Endothelial cell (in vitro differentiated cells): ENCODE results near the gene CARMIL1. TPM values are rescaled to one million over a fixed set of nuclear protein-coding genes. Genes with fewer than 3 reads are reported as not detected.

Source experiments
- DNase-seq: peaks from one replicate; pipeline ENCODE4 v3.0.0; 2021; ENCODE audit warnings: low spot score
- H3K27ac Mint-ChIP-seq: one replicate; pipeline ENCODE4 v1.8.0; 2021; ENCODE audit warnings: mixed read lengths, inconsistent platforms; ENCODE audit not compliant: unreplicated experiment
- H3K27me3 Mint-ChIP-seq: one replicate; pipeline ENCODE4 v1.8.0; 2021; ENCODE audit warnings: mild to moderate bottlenecking, moderate library complexity, mixed read lengths, inconsistent platforms; ENCODE audit not compliant: unreplicated experiment
- H3K36me3 Mint-ChIP-seq: one replicate; pipeline ENCODE4 v1.8.0; 2021; ENCODE audit warnings: mild to moderate bottlenecking, low read depth, mixed read lengths, inconsistent platforms; ENCODE audit not compliant: unreplicated experiment
- H3K4me1 Mint-ChIP-seq: one replicate; pipeline ENCODE4 v1.8.0; 2021; ENCODE audit warnings: mild to moderate bottlenecking, mixed read lengths, inconsistent platforms; ENCODE audit not compliant: unreplicated experiment
- H3K4me3 Mint-ChIP-seq: one replicate; pipeline ENCODE4 v1.8.0; 2021; ENCODE audit warnings: mild to moderate bottlenecking, mixed read lengths, inconsistent platforms; ENCODE audit not compliant: unreplicated experiment
- H3K9me3 Mint-ChIP-seq: one replicate; pipeline ENCODE4 v1.8.0; 2021; ENCODE audit warnings: mixed read lengths, inconsistent platforms; ENCODE audit not compliant: unreplicated experiment
- total RNA-seq: library from RNA; stranded (reverse); fragmentation: NEBNext Ultra II Directional; extraction: Animal tissue kit (Norgen Biotek cat#: 25700); gene quantifications from one replicate; pipeline ENCODE4 v1.2.1, GENCODE V29; 2021; ENCODE audit not compliant: unreplicated experiment
- TF ChIP-seq, protein P1 (sequence below): fragments of 200-600 bp; sonication (generic); IDR thresholded peaks from one replicate; pipeline ENCODE4 v1.5.0; 2021; ENCODE audit warnings: antibody characterized with exemption; ENCODE audit not compliant: unreplicated experiment

Gene CARMIL1
- total RNA-seq, 1 donor from 2014 or later = 32.5 TPM

DNA sequence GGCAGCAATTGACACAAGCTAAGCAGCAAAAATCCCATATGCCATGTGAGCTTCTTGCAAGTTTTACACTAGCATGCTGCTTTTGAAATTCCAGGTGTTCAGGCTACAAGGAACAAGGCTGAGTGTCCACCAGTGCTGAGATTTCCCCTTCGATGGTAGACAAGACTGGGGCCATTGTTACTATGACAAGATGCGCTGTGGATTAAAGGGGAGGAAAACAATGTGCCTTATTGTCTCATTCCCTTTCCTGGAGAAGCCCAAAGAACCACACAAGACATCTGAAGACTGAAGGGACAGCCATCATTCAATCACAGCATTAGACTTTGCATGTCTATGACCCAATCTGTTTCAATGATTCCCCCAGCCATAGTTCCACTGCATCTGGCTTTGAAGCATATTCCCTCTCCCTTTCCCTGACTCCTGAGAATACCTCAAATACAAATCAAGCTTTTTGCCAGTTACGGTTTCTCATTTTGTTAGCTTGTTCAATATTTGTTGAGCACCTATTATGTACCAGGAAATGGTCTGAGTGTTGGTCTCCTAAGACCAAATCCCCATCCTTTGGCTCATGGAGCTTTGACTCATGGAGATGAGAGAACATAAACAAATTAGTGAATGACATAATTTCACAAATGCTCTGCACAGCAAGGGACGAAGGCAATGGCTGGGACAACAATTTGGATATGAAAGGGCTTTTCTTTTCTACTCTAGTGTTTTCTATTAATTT is 349.5 kb downstream of the CARMIL1 start:
- TF ChIP-seq, protein P1, sequence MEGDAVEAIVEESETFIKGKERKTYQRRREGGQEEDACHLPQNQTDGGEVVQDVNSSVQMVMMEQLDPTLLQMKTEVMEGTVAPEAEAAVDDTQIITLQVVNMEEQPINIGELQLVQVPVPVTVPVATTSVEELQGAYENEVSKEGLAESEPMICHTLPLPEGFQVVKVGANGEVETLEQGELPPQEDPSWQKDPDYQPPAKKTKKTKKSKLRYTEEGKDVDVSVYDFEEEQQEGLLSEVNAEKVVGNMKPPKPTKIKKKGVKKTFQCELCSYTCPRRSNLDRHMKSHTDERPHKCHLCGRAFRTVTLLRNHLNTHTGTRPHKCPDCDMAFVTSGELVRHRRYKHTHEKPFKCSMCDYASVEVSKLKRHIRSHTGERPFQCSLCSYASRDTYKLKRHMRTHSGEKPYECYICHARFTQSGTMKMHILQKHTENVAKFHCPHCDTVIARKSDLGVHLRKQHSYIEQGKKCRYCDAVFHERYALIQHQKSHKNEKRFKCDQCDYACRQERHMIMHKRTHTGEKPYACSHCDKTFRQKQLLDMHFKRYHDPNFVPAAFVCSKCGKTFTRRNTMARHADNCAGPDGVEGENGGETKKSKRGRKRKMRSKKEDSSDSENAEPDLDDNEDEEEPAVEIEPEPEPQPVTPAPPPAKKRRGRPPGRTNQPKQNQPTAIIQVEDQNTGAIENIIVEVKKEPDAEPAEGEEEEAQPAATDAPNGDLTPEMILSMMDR = no peak
- Mint-ChIP-seq H3K36me3 (peaks cover 3% of the 10 kb centered on the region), H3K4me3 (no peak overlapping the region), H3K27me3 (peaks cover 3% of the 10 kb centered on the region), H3K27ac (no peak overlapping the region), H3K4me1 (no peaks in the 10 kb centered on the region), H3K9me3 (no peaks in the 10 kb centered on the region)
- DNase-seq = no peak

DNA sequence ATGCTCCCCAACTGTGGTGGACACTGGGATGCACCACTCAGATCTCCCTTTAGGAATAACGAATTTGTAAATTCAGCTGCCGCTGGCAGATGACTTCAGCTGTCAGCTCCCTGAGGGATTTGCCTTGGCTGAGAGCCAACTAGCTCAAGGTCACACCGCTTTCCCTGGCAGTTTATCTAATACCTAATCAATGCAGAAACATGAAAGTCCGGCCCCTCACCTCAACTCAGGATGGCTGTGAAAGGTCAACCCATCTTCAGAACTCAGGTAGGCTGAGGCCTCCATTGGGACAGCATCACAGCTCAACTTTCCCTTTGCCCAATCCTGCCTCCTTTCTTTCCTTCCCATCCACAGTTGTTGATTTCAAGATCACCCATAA is 350.0 kb downstream of the CARMIL1 start:
- H3K27me3 Mint-ChIP-seq = peaks cover 3% of the 10 kb centered on the region
- peaks cover 3% of the 10 kb centered on the region for H3K36me3 Mint-ChIP-seq
- no peak for DNase-seq
- H3K9me3 Mint-ChIP-seq = no peaks in the 10 kb centered on the region
- no peak overlapping the region for H3K4me3 Mint-ChIP-seq
- no peaks in the 10 kb centered on the region for H3K4me1 Mint-ChIP-seq
- no peak overlapping the region for H3K27ac Mint-ChIP-seq
- TF ChIP-seq, protein P1 = no peak

DNA sequence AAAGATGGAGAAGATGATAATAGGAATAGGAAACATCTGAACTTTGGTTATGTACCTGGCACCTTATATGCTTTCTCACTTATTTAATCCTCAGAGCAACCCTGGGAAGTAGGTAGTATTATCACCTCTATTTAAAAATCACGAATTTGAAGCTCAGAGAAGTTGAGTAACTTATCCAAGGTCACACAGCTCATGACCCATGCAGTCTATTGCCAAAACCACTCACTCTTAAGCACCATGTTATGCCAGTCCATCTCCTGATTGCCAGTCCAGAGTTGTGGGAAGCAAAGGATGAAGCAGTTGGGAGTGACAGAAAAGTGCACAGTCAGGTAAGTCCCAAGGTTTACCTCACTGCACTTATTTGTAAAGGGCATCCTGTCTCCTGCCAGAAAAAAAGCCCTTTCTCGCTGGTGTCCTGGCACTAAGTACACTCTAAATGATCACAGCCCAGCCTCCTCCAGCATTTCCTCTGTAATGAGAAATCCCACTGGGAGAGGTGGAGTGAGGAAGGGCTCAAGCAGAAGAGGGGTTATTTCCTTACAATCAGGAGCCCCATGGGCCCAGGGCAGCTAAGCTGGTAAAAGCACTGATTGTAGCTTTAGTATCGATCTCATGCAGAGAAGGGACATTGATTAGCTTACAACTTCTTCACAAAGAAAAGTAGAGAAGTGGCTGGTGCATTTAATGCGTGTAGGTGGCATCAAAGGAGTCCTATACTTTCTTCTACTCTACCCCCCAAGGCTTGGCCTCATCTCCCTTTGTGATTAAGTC is 351.5 kb downstream of the CARMIL1 start:
- Mint-ChIP-seq H3K27me3 (peaks cover 3% of the 10 kb centered on the region), H3K27ac (no peak overlapping the region), H3K4me1 (no peaks in the 10 kb centered on the region), H3K4me3 (no peak overlapping the region), H3K9me3 (no peaks in the 10 kb centered on the region), H3K36me3 (peaks cover 3% of the 10 kb centered on the region)
- no peak for DNase-seq
- TF ChIP-seq, protein P1 = no peak

DNA sequence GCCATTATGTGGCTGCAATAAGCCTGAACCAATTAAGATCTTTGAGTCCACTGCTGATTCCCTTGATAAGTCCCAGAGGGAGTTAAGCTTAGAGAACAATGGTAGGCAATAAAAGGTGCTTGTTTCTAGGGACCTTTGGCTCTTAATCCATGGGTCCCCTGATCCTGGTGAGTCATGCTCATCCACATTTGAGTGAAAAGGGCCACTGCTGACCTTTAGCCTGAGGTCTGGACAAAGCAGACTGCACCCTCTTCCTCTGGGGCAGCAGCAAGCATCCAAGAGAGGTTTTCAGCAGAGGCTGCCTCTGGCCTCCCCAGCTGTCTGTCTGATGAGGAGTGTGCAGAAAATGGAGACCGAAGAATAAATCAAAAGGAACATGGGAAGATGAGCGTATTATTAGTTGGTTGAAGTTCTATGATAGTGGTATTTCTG is 356.7 kb downstream of the CARMIL1 start:
- TF ChIP-seq, protein P1 = no peak
- H3K27me3 Mint-ChIP-seq = no peaks in the 10 kb centered on the region
- peaks cover 3% of the 10 kb centered on the region for H3K36me3 Mint-ChIP-seq
- H3K27ac Mint-ChIP-seq = no peak overlapping the region
- no peaks in the 10 kb centered on the region for H3K9me3 Mint-ChIP-seq
- DNase-seq = no peak
- H3K4me3 Mint-ChIP-seq = no peak overlapping the region
- no peaks in the 10 kb centered on the region for H3K4me1 Mint-ChIP-seq

DNA sequence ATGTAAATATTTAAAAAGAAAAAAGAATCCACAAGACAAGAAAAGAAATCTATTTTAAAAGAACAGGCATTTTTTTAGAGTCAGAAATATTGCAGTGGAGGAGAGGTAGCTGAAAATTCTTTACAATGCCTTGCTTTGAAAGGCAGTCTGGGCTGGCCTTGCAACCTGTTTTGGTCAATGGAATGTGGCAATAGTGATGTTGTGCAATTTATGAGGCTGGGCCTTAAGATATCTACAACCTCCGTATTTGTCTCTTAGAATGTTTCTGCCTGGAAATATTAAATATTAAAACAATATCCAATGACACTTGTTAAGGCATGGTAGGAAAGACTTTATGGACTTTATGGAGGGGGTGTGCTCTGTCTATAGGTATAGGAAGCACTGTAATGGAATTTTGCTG is 358.0 kb downstream of the CARMIL1 start:
- DNase-seq = no peak
- no peaks in the 10 kb centered on the region for H3K4me1 Mint-ChIP-seq
- H3K4me3 Mint-ChIP-seq = no peak overlapping the region
- TF ChIP-seq, protein P1 = no peak
- H3K27me3 Mint-ChIP-seq = no peaks in the 10 kb centered on the region
- H3K9me3 Mint-ChIP-seq = no peaks in the 10 kb centered on the region
- no peaks in the 10 kb centered on the region for H3K36me3 Mint-ChIP-seq
- H3K27ac Mint-ChIP-seq = no peak overlapping the region
